ES-I3 (cell line): Measurements from ENCODE around the gene FCGR3A.
"Not testable (repeated sequence)": the region's sequence is repeated elsewhere in the genome, so short reads cannot be mapped to it uniquely, and the experiment has no call there.

Experiments
- H3K36me3 ChIP-seq: 2 replicates; pipeline ENCODE4 v1.6.1; 2013; ENCODE audit warnings: mild to moderate bottlenecking, low read length, control low read depth, moderate library complexity; ENCODE audit not compliant: insufficient read depth
- H3K4me1 ChIP-seq: 2 replicates; pipeline ENCODE4 v1.6.1; 2013; ENCODE audit warnings: mild to moderate bottlenecking, control low read depth, low read length; ENCODE audit not compliant: insufficient read depth
- H3K9ac ChIP-seq: 2 replicates; pipeline ENCODE4 v1.6.1; 2013; ENCODE audit warnings: low read depth, mild to moderate bottlenecking, low read length, moderate library complexity
- H3K9me3 ChIP-seq: 2 replicates; pipeline ENCODE4 v1.6.1; 2013; ENCODE audit warnings: mild to moderate bottlenecking, low read length, moderate library complexity; ENCODE audit not compliant: control insufficient read depth, insufficient read depth

FCGR3A gene

GRCh38 chr1:161549652-161550051 lies at the start of gene FCGR3A:
Gene FCGR3A (minus strand): TSS chr1:161549818. CDS start chr1:161549736, 82 bp downstream.
- H3K9me3 ChIP-seq: no peaks in the 10 kb centered on the region
- H3K4me1 ChIP-seq: no peaks in the 10 kb centered on the region

GRCh38 chr1:161597077-161597476 lies 47.5 kb upstream of the FCGR3A start:
- H3K9ac ChIP-seq, H3K36me3 ChIP-seq, H3K9me3 ChIP-seq, H3K4me1 ChIP-seq: not testable (repeated sequence)

More at GRCh38 chr1:161549652-161550051, at the start of gene FCGR3A:
- no peaks in the 10 kb centered on the region for H3K36me3 ChIP-seq
- no peak within 1 kb of the TSS for H3K9ac ChIP-seq

- H3K9ac ChIP-seq, H3K9me3 ChIP-seq, H3K4me1 ChIP-seq, H3K36me3 ChIP-seq: not testable (repeated sequence)
These were observed 46.0 kb upstream of the FCGR3A start for GRCh38 chr1:161595583-161595982.

- H3K4me1 ChIP-seq, H3K9me3 ChIP-seq, H3K9ac ChIP-seq, H3K36me3 ChIP-seq: not testable (repeated sequence)
These were observed 45.6 kb upstream of the FCGR3A start for GRCh38 chr1:161595173-161595572.

GRCh38 chr1:161594269-161594984 lies 44.8 kb upstream of the FCGR3A start:
- not testable (repeated sequence) for H3K36me3 ChIP-seq, H3K4me1 ChIP-seq, H3K9me3 ChIP-seq, H3K9ac ChIP-seq

- not testable (repeated sequence) for H3K9me3 ChIP-seq, H3K4me1 ChIP-seq, H3K36me3 ChIP-seq, H3K9ac ChIP-seq
These were observed 43.6 kb upstream of the FCGR3A start for GRCh38 chr1:161593092-161593755.

- not testable (repeated sequence) for H3K9ac ChIP-seq, H3K4me1 ChIP-seq, H3K36me3 ChIP-seq, H3K9me3 ChIP-seq
These were observed 43.0 kb upstream of the FCGR3A start for GRCh38 chr1:161592586-161592985.

- H3K9ac ChIP-seq, H3K4me1 ChIP-seq, H3K9me3 ChIP-seq, H3K36me3 ChIP-seq: not testable (repeated sequence)
These were observed 40.3 kb upstream of the FCGR3A start for GRCh38 chr1:161589920-161590319.

- not testable (repeated sequence) for H3K36me3 ChIP-seq, H3K9ac ChIP-seq, H3K4me1 ChIP-seq, H3K9me3 ChIP-seq
These were observed 39.7 kb upstream of the FCGR3A start for GRCh38 chr1:161589365-161589764.

GRCh38 chr1:161588596-161588995 lies 39.0 kb upstream of the FCGR3A start:
- H3K9me3 ChIP-seq, H3K4me1 ChIP-seq, H3K36me3 ChIP-seq, H3K9ac ChIP-seq: not testable (repeated sequence)

- not testable (repeated sequence) for H3K9me3 ChIP-seq, H3K9ac ChIP-seq, H3K4me1 ChIP-seq, H3K36me3 ChIP-seq
These were observed 33.3 kb upstream of the FCGR3A start for GRCh38 chr1:161582882-161583281.

GRCh38 chr1:161580879-161581537 lies 31.4 kb upstream of the FCGR3A start:
- H3K36me3 ChIP-seq, H3K9ac ChIP-seq, H3K4me1 ChIP-seq, H3K9me3 ChIP-seq: not testable (repeated sequence)

- not testable (repeated sequence) for H3K9me3 ChIP-seq, H3K4me1 ChIP-seq, H3K36me3 ChIP-seq, H3K9ac ChIP-seq
These were observed 30.4 kb upstream of the FCGR3A start for GRCh38 chr1:161579856-161580507.

GRCh38 chr1:161576676-161577075 lies 27.1 kb upstream of the FCGR3A start:
- not testable (repeated sequence) for H3K9ac ChIP-seq, H3K4me1 ChIP-seq, H3K9me3 ChIP-seq, H3K36me3 ChIP-seq

GRCh38 chr1:161571703-161572102 lies 22.1 kb upstream of the FCGR3A start:
- H3K36me3 ChIP-seq, H3K9ac ChIP-seq, H3K9me3 ChIP-seq, H3K4me1 ChIP-seq: not testable (repeated sequence)
